Measurements from ENCODE around the gene BUD31.
"Not testable (repeated sequence)": the region's sequence is repeated elsewhere in the genome, so short reads cannot be mapped to it uniquely, and the experiment has no call there.

BUD31 gene

GRCh38 chr7:99399597-99399996, 9.2 kb upstream of the BUD31 start:
- Mint-ChIP-seq H3K4me3 (no peak overlapping the region), H3K27ac (peak overlapping the region; percentile 8), H3K36me3 (peaks cover 21% of the 10 kb centered on the region), H3K27me3 (no peaks in the 10 kb centered on the region), H3K9me3 (no peaks in the 10 kb centered on the region), H3K4me1 (peaks cover 21% of the 10 kb centered on the region)
- no peak for ATAC-seq (ENCODE audit: low read depth)
- DNase-seq (ENCODE audit: low spot score in 2 of 2), result no peak

GRCh38 chr7:99402854-99403253, 5.9 kb upstream of the BUD31 start:
- Mint-ChIP-seq H3K4me3 (no peak overlapping the region), H3K4me1 (peaks cover 33% of the 10 kb centered on the region), H3K9me3 (no peaks in the 10 kb centered on the region), H3K36me3 (peaks cover 19% of the 10 kb centered on the region), H3K27me3 (no peaks in the 10 kb centered on the region), H3K27ac (no peak overlapping the region)
- no peak for DNase-seq (ENCODE audit: low spot score in 2 of 2)
- no peak for ATAC-seq (ENCODE audit: low read depth)

GRCh38 chr7:99403764-99404163, 5.0 kb upstream of the BUD31 start:
- Mint-ChIP-seq H3K4me1 (peaks cover 29% of the 10 kb centered on the region), H3K36me3 (peaks cover 18% of the 10 kb centered on the region), H3K27ac (peak overlapping the region; percentile 45), H3K9me3 (no peaks in the 10 kb centered on the region), H3K27me3 (no peaks in the 10 kb centered on the region), H3K4me3 (no peak overlapping the region)
- ATAC-seq (ENCODE audit: low read depth) (no peak), DNase-seq (ENCODE audit: low spot score in 2 of 2) (no peak)

- DNase-seq (ENCODE audit: low spot score in 2 of 2), result no peak
- Mint-ChIP-seq H3K9me3 (no peaks in the 10 kb centered on the region), H3K36me3 (peaks cover 18% of the 10 kb centered on the region), H3K4me3 (no peak overlapping the region), H3K4me1 (peaks cover 29% of the 10 kb centered on the region), H3K27me3 (no peaks in the 10 kb centered on the region), H3K27ac (peak overlapping the region; percentile 45)
- no peak for ATAC-seq (ENCODE audit: low read depth)
Observed at GRCh38 chr7:99404235-99404976, 4.4 kb upstream of the BUD31 start.

GRCh38 chr7:99404977-99405320, 3.8 kb upstream of the BUD31 start:
- no peaks in the 10 kb centered on the region for H3K9me3 Mint-ChIP-seq
- H3K27me3 Mint-ChIP-seq, result no peaks in the 10 kb centered on the region
- DNase-seq (ENCODE audit: low spot score in 2 of 2) (no peak), ATAC-seq (ENCODE audit: low read depth) (no peak)
- peaks cover 29% of the 10 kb centered on the region for H3K4me1 Mint-ChIP-seq
- no peak overlapping the region for H3K27ac Mint-ChIP-seq
- H3K4me3 Mint-ChIP-seq, result no peak overlapping the region
- peaks cover 18% of the 10 kb centered on the region for H3K36me3 Mint-ChIP-seq

- Mint-ChIP-seq H3K4me3 (peak overlapping the region; percentile 8), H3K9me3 (no peaks in the 10 kb centered on the region), H3K36me3 (peaks cover 19% of the 10 kb centered on the region), H3K4me1 (peaks cover 28% of the 10 kb centered on the region), H3K27ac (peak overlapping the region; percentile 35), H3K27me3 (no peaks in the 10 kb centered on the region)
- no peak for DNase-seq (ENCODE audit: low spot score in 2 of 2)
- no peak for ATAC-seq (ENCODE audit: low read depth)
Observed at GRCh38 chr7:99406557-99406956, 2.2 kb upstream of the BUD31 start.

- ATAC-seq (ENCODE audit: low read depth) (no peak), DNase-seq (ENCODE audit: low spot score in 2 of 2) (no peak)
- H3K9me3 Mint-ChIP-seq, result no peaks in the 10 kb centered on the region
- H3K4me3 Mint-ChIP-seq, result peak overlapping the region; percentile 91
- peaks cover 17% of the 10 kb centered on the region for H3K36me3 Mint-ChIP-seq
- no peaks in the 10 kb centered on the region for H3K27me3 Mint-ChIP-seq
- H3K27ac Mint-ChIP-seq, result peak overlapping the region; percentile 93
- peaks cover 27% of the 10 kb centered on the region for H3K4me1 Mint-ChIP-seq
Observed at GRCh38 chr7:99407872-99408378, 844 bp upstream of the BUD31 start.

- peak in 1 of 2 donors; percentile 7 for DNase-seq (ENCODE audit: low spot score in 2 of 2)
- ATAC-seq (ENCODE audit: low read depth), result peak; percentile 11
- Mint-ChIP-seq H3K27me3 (no peaks in the 10 kb centered on the region), H3K4me3 (peak overlapping the region; percentile 91), H3K4me1 (peaks cover 21% of the 10 kb centered on the region), H3K27ac (peak overlapping the region; percentile 93), H3K9me3 (no peaks in the 10 kb centered on the region), H3K36me3 (peaks cover 7% of the 10 kb centered on the region)
Observed at GRCh38 chr7:99409192-99409572, 413 bp downstream of the BUD31 start.

GRCh38 chr7:99409806-99410205, 1.0 kb downstream of the BUD31 start:
- H3K27ac Mint-ChIP-seq, result peak overlapping the region; percentile 93
- H3K27me3 Mint-ChIP-seq, result no peaks in the 10 kb centered on the region
- H3K36me3 Mint-ChIP-seq, result peaks cover 7% of the 10 kb centered on the region
- H3K4me1 Mint-ChIP-seq, result peaks cover 20% of the 10 kb centered on the region
- DNase-seq (ENCODE audit: low spot score in 2 of 2) (no peak), ATAC-seq (ENCODE audit: low read depth) (no peak)
- no peaks in the 10 kb centered on the region for H3K9me3 Mint-ChIP-seq
- peak overlapping the region; percentile 91 for H3K4me3 Mint-ChIP-seq

- no peaks in the 10 kb centered on the region for H3K27me3 Mint-ChIP-seq
- no peaks in the 10 kb centered on the region for H3K9me3 Mint-ChIP-seq
- peak overlapping the region; percentile 93 for H3K27ac Mint-ChIP-seq
- H3K4me1 Mint-ChIP-seq, result peaks cover 22% of the 10 kb centered on the region
- H3K36me3 Mint-ChIP-seq, result peaks cover 12% of the 10 kb centered on the region
- DNase-seq (ENCODE audit: low spot score in 2 of 2), result no peak
- ATAC-seq (ENCODE audit: low read depth), result no peak
- peak overlapping the region; percentile 36 for H3K4me3 Mint-ChIP-seq
Observed at GRCh38 chr7:99410635-99411034, 1.9 kb downstream of the BUD31 start.

GRCh38 chr7:99415513-99416127, 6.9 kb downstream of the BUD31 start:
- not testable (repeated sequence) for ATAC-seq (ENCODE audit: low read depth); H3K4me3 Mint-ChIP-seq; H3K4me1 Mint-ChIP-seq; H3K9me3 Mint-ChIP-seq; H3K27ac Mint-ChIP-seq; H3K27me3 Mint-ChIP-seq
- peaks cover 23% of the 10 kb centered on the region for H3K36me3 Mint-ChIP-seq
- DNase-seq (ENCODE audit: low spot score in 2 of 2), result peak; percentile 23 to 32

- no peak overlapping the region for H3K27ac Mint-ChIP-seq
- H3K4me3 Mint-ChIP-seq, result no peak overlapping the region
- ATAC-seq (ENCODE audit: low read depth) (no peak), DNase-seq (ENCODE audit: low spot score in 2 of 2) (no peak)
- H3K27me3 Mint-ChIP-seq, result no peaks in the 10 kb centered on the region
- peaks cover 20% of the 10 kb centered on the region for H3K36me3 Mint-ChIP-seq
- no peaks in the 10 kb centered on the region for H3K9me3 Mint-ChIP-seq
- peaks cover 3% of the 10 kb centered on the region for H3K4me1 Mint-ChIP-seq
Observed at GRCh38 chr7:99418260-99418659, 9.5 kb downstream of the BUD31 start.

- Mint-ChIP-seq H3K9me3 (no peaks in the 10 kb centered on the region), H3K27me3 (no peaks in the 10 kb centered on the region), H3K36me3 (peaks cover 20% of the 10 kb centered on the region), H3K4me1 (peaks cover 3% of the 10 kb centered on the region), H3K4me3 (no peak overlapping the region), H3K27ac (no peak overlapping the region)
- no peak for DNase-seq (ENCODE audit: low spot score in 2 of 2)
- ATAC-seq (ENCODE audit: low read depth), result no peak
Observed at GRCh38 chr7:99419323-99420021, 10.7 kb downstream of the BUD31 start.

GRCh38 chr7:99420213-99420612, 11.4 kb downstream of the BUD31 start:
- Mint-ChIP-seq H3K4me1 (no peaks in the 10 kb centered on the region), H3K4me3 (no peak overlapping the region), H3K36me3 (peaks cover 14% of the 10 kb centered on the region), H3K9me3 (no peaks in the 10 kb centered on the region), H3K27me3 (no peaks in the 10 kb centered on the region), H3K27ac (no peak overlapping the region)
- no peak for DNase-seq (ENCODE audit: low spot score in 2 of 2)
- ATAC-seq (ENCODE audit: low read depth), result no peak

Measured in memory B cell (primary cell).